Measurements from ENCODE around the gene CCDC8. TPM values are rescaled to one million over a fixed set of nuclear protein-coding genes. Genes with fewer than 3 reads are reported as not detected.

CCDC8 gene
- total RNA-seq, 2 experiments from 2014 or later: not detected

DNA sequence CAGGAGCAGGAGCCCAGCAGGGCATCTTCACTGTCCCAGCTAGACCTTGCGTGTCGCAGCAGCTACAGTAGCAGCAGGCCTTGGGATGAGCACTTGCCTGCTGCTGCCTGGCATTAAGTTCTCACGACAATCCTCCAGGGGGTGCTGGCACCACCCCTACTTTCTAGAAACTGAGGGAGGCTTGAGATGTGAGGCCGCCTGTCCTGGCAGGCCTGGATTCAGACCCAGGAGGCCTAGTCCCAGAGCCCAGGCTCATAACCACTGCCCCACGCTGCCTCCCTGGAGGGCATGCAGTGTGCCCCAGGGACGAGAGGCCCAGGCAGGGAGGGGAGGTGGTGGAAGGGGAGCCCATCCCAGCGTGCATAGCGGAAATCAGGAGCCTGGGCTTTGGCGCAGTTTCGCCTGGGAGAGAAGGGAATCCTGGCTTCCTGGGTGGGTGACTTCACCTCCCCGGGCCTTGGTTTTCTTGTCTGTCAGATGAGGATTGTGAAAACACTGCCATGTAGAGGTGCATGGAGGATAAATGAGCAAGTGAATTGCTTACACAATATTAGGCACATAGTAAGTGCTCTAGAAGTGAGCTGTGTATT, 40.4 kb downstream of the CCDC8 start:
- Mint-ChIP-seq H3K4me3 (no peak overlapping the region), H3K4me1 (ENCODE audit: low read depth) (peaks cover 33% of the 10 kb centered on the region), H3K27me3 (no peaks in the 10 kb centered on the region), H3K36me3 (ENCODE audit: low read depth) (peaks cover 23% of the 10 kb centered on the region), H3K9me3 (no peaks in the 10 kb centered on the region), H3K27ac (no peak overlapping the region)
- DNase-seq (no peak), ATAC-seq (no peak)
- CTCF ChIA-PET: interaction anchor here (1.0 kb wide), 1 partner anchor 23 kb away, joined by 3 read pairs; no protein-coding TSS in a partner anchor
- POLR2A ChIA-PET: interaction anchor here (1.1 kb wide), 1 partner anchor 9 kb away, joined by 3 read pairs; no protein-coding TSS in a partner anchor
- intact Hi-C loops (cut with micrococcal nuclease): no loop called here
- TF ChIP-seq, protein P1, sequence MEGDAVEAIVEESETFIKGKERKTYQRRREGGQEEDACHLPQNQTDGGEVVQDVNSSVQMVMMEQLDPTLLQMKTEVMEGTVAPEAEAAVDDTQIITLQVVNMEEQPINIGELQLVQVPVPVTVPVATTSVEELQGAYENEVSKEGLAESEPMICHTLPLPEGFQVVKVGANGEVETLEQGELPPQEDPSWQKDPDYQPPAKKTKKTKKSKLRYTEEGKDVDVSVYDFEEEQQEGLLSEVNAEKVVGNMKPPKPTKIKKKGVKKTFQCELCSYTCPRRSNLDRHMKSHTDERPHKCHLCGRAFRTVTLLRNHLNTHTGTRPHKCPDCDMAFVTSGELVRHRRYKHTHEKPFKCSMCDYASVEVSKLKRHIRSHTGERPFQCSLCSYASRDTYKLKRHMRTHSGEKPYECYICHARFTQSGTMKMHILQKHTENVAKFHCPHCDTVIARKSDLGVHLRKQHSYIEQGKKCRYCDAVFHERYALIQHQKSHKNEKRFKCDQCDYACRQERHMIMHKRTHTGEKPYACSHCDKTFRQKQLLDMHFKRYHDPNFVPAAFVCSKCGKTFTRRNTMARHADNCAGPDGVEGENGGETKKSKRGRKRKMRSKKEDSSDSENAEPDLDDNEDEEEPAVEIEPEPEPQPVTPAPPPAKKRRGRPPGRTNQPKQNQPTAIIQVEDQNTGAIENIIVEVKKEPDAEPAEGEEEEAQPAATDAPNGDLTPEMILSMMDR (IDR thresholded peaks at IDR 0.05): no peak

DNA sequence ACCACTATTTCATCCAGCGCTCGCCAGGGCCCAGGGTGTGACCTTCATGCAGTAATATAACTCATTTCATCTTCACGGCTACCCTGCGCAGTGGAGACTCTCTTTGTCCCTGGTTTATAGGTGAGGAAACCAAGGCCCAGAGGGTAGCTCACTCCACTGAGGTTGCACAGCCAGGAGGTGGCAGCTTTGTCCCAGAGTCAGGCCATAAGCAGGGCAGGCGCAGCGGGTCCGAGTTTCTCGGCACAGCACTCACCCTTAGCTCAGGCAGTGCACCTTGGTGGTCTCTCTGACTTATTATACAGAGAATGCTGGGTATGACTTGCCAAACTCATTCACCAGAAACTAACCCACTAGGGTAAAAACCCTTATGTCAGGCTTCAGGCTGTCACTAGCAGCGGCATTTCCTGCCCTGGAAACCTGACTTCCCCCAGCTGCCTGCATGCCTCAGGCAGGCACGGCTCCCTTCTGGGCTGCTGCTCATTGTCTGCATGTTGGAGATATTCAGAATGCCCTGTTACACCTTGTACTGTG, 41.9 kb downstream of the CCDC8 start:
- POLR2A ChIA-PET: interaction anchor here (1.0 kb wide), 2 partner anchors 15 to 20 kb away, joined by 4 read pairs; no protein-coding TSS in a partner anchor

DNA sequence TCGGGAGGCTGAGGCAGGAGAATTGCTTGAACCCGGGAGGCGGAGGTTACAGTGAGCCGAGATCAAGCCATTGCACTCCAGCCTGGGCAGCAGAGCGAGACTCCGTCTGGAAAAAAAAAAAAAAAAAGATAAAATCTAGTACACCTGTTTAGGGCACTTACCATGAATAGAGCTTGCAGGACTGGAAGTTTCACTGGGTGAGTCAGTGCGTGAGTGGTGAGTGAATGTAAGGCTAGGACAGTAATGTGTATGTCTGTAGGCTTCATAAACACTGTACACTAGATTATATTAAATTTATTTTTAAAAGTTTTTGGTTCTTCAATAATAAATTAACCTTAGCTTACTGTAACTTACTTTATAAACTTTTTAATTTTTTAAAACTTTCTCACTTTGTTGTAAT, 43.5 kb downstream of the CCDC8 start:
- no peak for ATAC-seq
- H3K27ac Mint-ChIP-seq: no peak overlapping the region
- H3K9me3 Mint-ChIP-seq: no peaks in the 10 kb centered on the region
- H3K36me3 Mint-ChIP-seq (ENCODE audit: low read depth): peaks cover 13% of the 10 kb centered on the region
- H3K4me1 Mint-ChIP-seq (ENCODE audit: low read depth): peaks cover 37% of the 10 kb centered on the region
- H3K27me3 Mint-ChIP-seq: no peaks in the 10 kb centered on the region
- intact Hi-C loops (cut with micrococcal nuclease): no loop called here
- no peak for DNase-seq
- TF ChIP-seq, protein P1 (IDR thresholded peaks at IDR 0.05): no peak
- H3K4me3 Mint-ChIP-seq: no peak overlapping the region
- CTCF ChIA-PET: interaction anchor here (0.6 to 1.5 kb wide), 3 partner anchors 32 to 116 kb away, joined by 3 read pairs; no protein-coding TSS in a partner anchor
- POLR2A ChIA-PET: interaction anchor here (1.6 kb wide), 1 partner anchor 22 kb away, joined by 4 read pairs; no protein-coding TSS in a partner anchor

More for the DNA sequence above, 41.9 kb downstream of the CCDC8 start:
- H3K9me3 Mint-ChIP-seq: no peaks in the 10 kb centered on the region
- no peak overlapping the region for H3K4me3 Mint-ChIP-seq
- ATAC-seq (peak; percentile 76), DNase-seq (peak; percentile 33)
- peaks cover 36% of the 10 kb centered on the region for H3K4me1 Mint-ChIP-seq (ENCODE audit: low read depth)
- TF ChIP-seq, protein P1 (IDR thresholded peaks at IDR 0.05): no peak
- CTCF ChIA-PET: no interaction called here
- H3K27ac Mint-ChIP-seq: peak overlapping the region; percentile 19
- peaks cover 13% of the 10 kb centered on the region for H3K36me3 Mint-ChIP-seq (ENCODE audit: low read depth)
- H3K27me3 Mint-ChIP-seq: no peaks in the 10 kb centered on the region
- intact Hi-C loops (cut with micrococcal nuclease): no loop called here

DNA sequence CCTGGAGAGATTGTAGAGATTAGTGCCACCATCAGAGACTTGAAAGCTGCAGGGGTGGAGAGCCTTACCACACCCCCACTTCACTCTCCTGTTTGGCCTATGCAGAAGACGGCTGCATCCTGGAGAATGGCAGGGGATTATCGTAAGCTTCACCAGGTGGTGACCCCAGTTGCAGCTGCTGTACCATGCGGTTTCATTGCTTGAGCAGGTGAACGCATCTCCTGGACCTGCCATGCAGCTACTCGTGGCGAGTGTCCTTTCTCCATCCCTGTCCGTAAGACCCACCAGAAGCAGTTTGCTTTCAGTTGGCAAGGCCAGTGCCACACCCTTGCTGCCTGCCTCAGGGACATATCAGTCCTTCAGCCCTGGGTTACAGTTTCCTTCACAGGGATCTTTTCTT, 45.2 kb downstream of the CCDC8 start:
- intact Hi-C loops (cut with micrococcal nuclease): no loop called here
- no peak overlapping the region for H3K4me3 Mint-ChIP-seq
- POLR2A ChIA-PET: interaction anchor here (1.3 to 1.6 kb wide), 2 partner anchors 14 to 21 kb away, joined by 4 to 5 read pairs; no protein-coding TSS in a partner anchor

More for the DNA sequence above, 45.2 kb downstream of the CCDC8 start:
- no peak for ATAC-seq
- CTCF ChIA-PET: interaction anchor here (1.2 to 1.6 kb wide), 2 partner anchors 27 to 34 kb away, joined by 3 to 6 read pairs; no protein-coding TSS in a partner anchor
- peaks cover 42% of the 10 kb centered on the region for H3K4me1 Mint-ChIP-seq (ENCODE audit: low read depth)
- peaks cover 19% of the 10 kb centered on the region for H3K36me3 Mint-ChIP-seq (ENCODE audit: low read depth)
- TF ChIP-seq, protein P1 (IDR thresholded peaks at IDR 0.05): no peak
- H3K27ac Mint-ChIP-seq: no peak overlapping the region
- no peaks in the 10 kb centered on the region for H3K27me3 Mint-ChIP-seq
- H3K9me3 Mint-ChIP-seq: no peaks in the 10 kb centered on the region
- DNase-seq: no peak

All from activated CD8-positive, alpha-beta T cell treated with anti-CD3 and anti-CD28 coated beads for 36 hours (primary cell).